Esophagus muscularis mucosa (tissue), 4 donors: ENCODE measurements around the gene GATB.

ENCODE experiments used
- EP300 ChIP-seq: sonication (generic); formaldehyde crosslinking; IDR thresholded peaks from one replicate; pipeline ENCODE4 v1.6.1; 2017; ENCODE audit warnings: antibody characterized with exemption
- POLR2A ChIP-seq: fragments of 450-650 bp; IDR thresholded peaks from one replicate; pipeline ENCODE4 v1.6.1; 2017; ENCODE audit warnings: antibody characterized with exemption, moderate library complexity, mild to moderate bottlenecking, low read depth
- TF ChIP-seq, protein P1 (sequence below), 3 experiments: fragments of 200-600 bp in 2 of 3; fragments of 450-650 bp in 1 of 3; sonication (generic) in 2 of 3; IDR thresholded peaks; one replicate each; pipeline ENCODE4 v1.5.1; 2017 to 2019; ENCODE audit warnings: antibody characterized with exemption in 3 of 3, mild to moderate bottlenecking in 2 of 3, moderate library complexity in 1 of 3

DNA sequence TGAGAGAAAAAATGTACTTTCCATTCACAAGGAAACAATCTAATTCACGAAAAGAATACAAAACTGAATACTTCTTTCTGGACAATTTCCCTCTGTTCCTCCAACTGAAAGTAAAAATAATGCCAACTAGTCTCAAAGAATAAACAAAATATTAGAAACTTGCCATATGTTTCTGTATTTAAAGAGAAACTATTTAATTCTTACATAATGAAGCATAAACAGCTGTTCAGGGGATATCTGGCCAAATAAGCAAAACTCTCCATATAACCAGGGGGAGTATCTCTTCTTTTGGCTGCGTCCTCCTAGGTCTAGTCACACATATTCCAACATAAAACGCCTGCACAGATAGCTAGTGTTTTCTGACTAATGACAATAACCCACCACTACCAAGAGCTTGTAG is 805 bp downstream of the GATB start:
- TF ChIP-seq, protein P1, sequence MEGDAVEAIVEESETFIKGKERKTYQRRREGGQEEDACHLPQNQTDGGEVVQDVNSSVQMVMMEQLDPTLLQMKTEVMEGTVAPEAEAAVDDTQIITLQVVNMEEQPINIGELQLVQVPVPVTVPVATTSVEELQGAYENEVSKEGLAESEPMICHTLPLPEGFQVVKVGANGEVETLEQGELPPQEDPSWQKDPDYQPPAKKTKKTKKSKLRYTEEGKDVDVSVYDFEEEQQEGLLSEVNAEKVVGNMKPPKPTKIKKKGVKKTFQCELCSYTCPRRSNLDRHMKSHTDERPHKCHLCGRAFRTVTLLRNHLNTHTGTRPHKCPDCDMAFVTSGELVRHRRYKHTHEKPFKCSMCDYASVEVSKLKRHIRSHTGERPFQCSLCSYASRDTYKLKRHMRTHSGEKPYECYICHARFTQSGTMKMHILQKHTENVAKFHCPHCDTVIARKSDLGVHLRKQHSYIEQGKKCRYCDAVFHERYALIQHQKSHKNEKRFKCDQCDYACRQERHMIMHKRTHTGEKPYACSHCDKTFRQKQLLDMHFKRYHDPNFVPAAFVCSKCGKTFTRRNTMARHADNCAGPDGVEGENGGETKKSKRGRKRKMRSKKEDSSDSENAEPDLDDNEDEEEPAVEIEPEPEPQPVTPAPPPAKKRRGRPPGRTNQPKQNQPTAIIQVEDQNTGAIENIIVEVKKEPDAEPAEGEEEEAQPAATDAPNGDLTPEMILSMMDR (IDR thresholded peaks at IDR 0.05), result no peak
- TF ChIP-seq EP300, result no peak
- no peak for TF ChIP-seq POLR2A
